HepG2 (cell line): ENCODE results near the gene COMMD7. TPM values are rescaled to one million over a fixed set of nuclear protein-coding genes. Genes with fewer than 3 reads are reported as not detected.
A peak's percentile ranks its signal among the peaks of the same experiment; 100 is the strongest.

ENCODE experiments used
- CC2D1A ChIP-seq: sonication (generic); formaldehyde crosslinking; IDR thresholded peaks from 2 replicates; pipeline ENCODE4 v1.8.1; 2023; ENCODE audit warnings: mild to moderate bottlenecking, missing genetic modification reagents
- DNMT1 ChIP-seq: sonication (generic); formaldehyde crosslinking; IDR thresholded peaks from 2 replicates; pipeline ENCODE4 v1.5.1; 2020; ENCODE audit warnings: mild to moderate bottlenecking, missing genetic modification reagents
- IKZF5 ChIP-seq: IDR thresholded peaks from 2 replicates; pipeline ENCODE4 v1.6.1; 2018; ENCODE audit warnings: missing genetic modification reagents, mild to moderate bottlenecking, missing compliant biosample characterization
- ISX ChIP-seq: sonication (generic); formaldehyde crosslinking; conservative IDR thresholded peaks from 2 replicates; pipeline ENCODE4 v1.5.0; 2020; ENCODE audit warnings: missing genetic modification reagents
- KIAA2018 ChIP-seq: sonication (generic); formaldehyde crosslinking; IDR thresholded peaks from 2 replicates; pipeline ENCODE4 v1.5.0; 2020; ENCODE audit warnings: mild to moderate bottlenecking, missing genetic modification reagents, borderline replicate concordance
- LCORL ChIP-seq, 2 experiments: fragments of 450-650 bp in 1 of 2; sonication (generic) in 1 of 2; formaldehyde crosslinking in 1 of 2; IDR thresholded peaks; 2 replicates each; pipeline versions ENCODE4 v1.5.0 to v1.6.1; 2017 to 2020; ENCODE audit warnings: antibody characterized with exemption in 1 of 2, missing genetic modification reagents in 1 of 2
- MLXIP ChIP-seq: sonication (generic); formaldehyde crosslinking; IDR thresholded peaks from 2 replicates; pipeline ENCODE4 v1.9.0; 2021; ENCODE audit warnings: missing genetic modification reagents, borderline replicate concordance
- PAWR ChIP-seq: sonication (generic); formaldehyde crosslinking; IDR thresholded peaks from 2 replicates; pipeline ENCODE4 v1.4.0; 2020; ENCODE audit warnings: missing genetic modification reagents, mild to moderate bottlenecking, borderline replicate concordance
- RFXANK ChIP-seq: IDR thresholded peaks from 2 replicates; pipeline ENCODE4 v1.6.1; 2016
- RFXAP ChIP-seq: sonication (generic); formaldehyde crosslinking; IDR thresholded peaks from 2 replicates; pipeline ENCODE4 v1.4.0; 2020; ENCODE audit warnings: missing genetic modification reagents, borderline replicate concordance
- RXRA ChIP-seq: sonication (generic); formaldehyde crosslinking; IDR thresholded peaks from 2 replicates; pipeline ENCODE4 v1.5.1; 2020; ENCODE audit warnings: missing genetic modification reagents
- SIN3B ChIP-seq: fragments of 150-350 bp; IDR thresholded peaks from 2 replicates; pipeline ENCODE4 v1.6.1; 2014; ENCODE audit warnings: low read length
- TRIM24 ChIP-seq: sonication (generic); formaldehyde crosslinking; IDR thresholded peaks from 2 replicates; pipeline ENCODE4 v1.8.0; 2022; ENCODE audit warnings: mild to moderate bottlenecking, missing genetic modification reagents
- XRCC5 ChIP-seq: fragments of 200-400 bp; formaldehyde crosslinking; optimal IDR thresholded peaks from 2 replicates; pipeline ENCODE3; 2017; ENCODE audit warnings: mild to moderate bottlenecking, low read length
- ZNF234 ChIP-seq: sonication (generic); formaldehyde crosslinking; conservative IDR thresholded peaks from 2 replicates; pipeline ENCODE4 v1.5.1; 2020; ENCODE audit warnings: mild to moderate bottlenecking, missing genetic modification reagents
- ZNF367 ChIP-seq: sonication (generic); formaldehyde crosslinking; IDR thresholded peaks from 2 replicates; pipeline ENCODE4 v1.4.0; 2020; ENCODE audit warnings: missing genetic modification reagents, borderline replicate concordance
- ZSCAN25 ChIP-seq: sonication (generic); formaldehyde crosslinking; IDR thresholded peaks from 2 replicates; pipeline ENCODE4 v1.8.0; 2022; ENCODE audit warnings: mild to moderate bottlenecking, missing genetic modification reagents
- polyA plus RNA-seq, 8 experiments: library from polyadenylated mRNA; depleted of rRNA in 3 of 8; stranded (reverse) in 7 of 8; unstranded in 1 of 8; fragments of >200 nt; fragmentation: Illumina TruSeq in 4 of 8; extraction: Trizol in 4 of 8; gene quantifications; 2 replicates each; pipeline versions ENCODE4 v1.2.1 to v1.2.3, GENCODE V29; 2011 to 2016; ENCODE audit warnings: low read depth in 4 of 8, missing spikeins in 1 of 8, mixed read lengths in 1 of 8; ENCODE audit not compliant: insufficient read depth in 1 of 8
- total RNA-seq, 5 experiments: library from RNA; depleted of rRNA; stranded (reverse); fragments of >200 nt; fragmentation: Illumina TruSeq; extraction: Trizol; gene quantifications; 2 replicates each; pipeline ENCODE4 v1.2.3, GENCODE V29; 2016; ENCODE audit warnings: low read depth in 1 of 5

COMMD7 gene
- total and polyA plus RNA-seq, 2 of the 13 experiments (the other 11 are each of a cell fraction or from before 2014, with no cell fraction given): 42.1 to 53.3 TPM

- TF ChIP-seq MLXIP (CRISPR knock-in tag): no peak
- TF ChIP-seq KIAA2018: no peak
- TF ChIP-seq SIN3B: no peak
- TF ChIP-seq IKZF5 (CRISPR knock-in tag): no peak
- peak; percentile 56; the same call in 1 of the 2 replicates for TF ChIP-seq RFXAP
- TF ChIP-seq CC2D1A (CRISPR knock-in tag): no peak
- TF ChIP-seq XRCC5: no peak
- no peak for TF ChIP-seq ZNF367 (CRISPR knock-in tag)
- TF ChIP-seq ZNF234 (CRISPR knock-in tag): peak; percentile 73; the same call in 1 of the 2 replicates
- no peak for TF ChIP-seq TRIM24 (CRISPR knock-in tag)
- TF ChIP-seq ISX (CRISPR knock-in tag): no peak
- 0 out of 2 replicates have a peak, but pooled peaks have one; percentile 51 for TF ChIP-seq RFXANK (CRISPR knock-in tag)
- TF ChIP-seq DNMT1 (CRISPR knock-in tag): 0 out of 2 replicates have a peak, but pooled peaks have one; percentile 68
- no peak for TF ChIP-seq PAWR (CRISPR knock-in tag)
- TF ChIP-seq LCORL (IDR thresholded peaks at IDR 0.05): no peak
- TF ChIP-seq LCORL (CRISPR knock-in tag; IDR thresholded peaks at IDR 0.05): no peak
- no peak for TF ChIP-seq RXRA (CRISPR knock-in tag)
- TF ChIP-seq ZSCAN25 (CRISPR knock-in tag): 0 out of 2 replicates have a peak, but pooled peaks have one; percentile 14
Observed at GRCh38 chr20:32743237-32744112, at the start of gene COMMD7 (continued).
